Central memory CD8-positive, alpha-beta T cell (primary cell): ENCODE measurements around the gene PPP3CB.

Source experiments
- ATAC-seq: fragments of 150-1000 bp; cut with Tn5 transposase; replicated peaks from 2 replicates; pipeline ENCODE4 v1.10.0; 2022; ENCODE audit warnings: mild to moderate bottlenecking, moderate FRiP score, moderate number of reproducible peaks; ENCODE audit not compliant: poor library complexity, severe bottlenecking; ENCODE audit errors: extremely low read depth
- DNase-seq, 2 donors: peaks; one replicate each; pipeline ENCODE4 v3.0.0; 2021; ENCODE audit warnings: low spot score in 2 of 2
- H3K27ac Mint-ChIP-seq: one replicate; pipeline ENCODE4 v1.8.0; 2022; ENCODE audit warnings: low read depth, mild to moderate bottlenecking, moderate library complexity, mixed read lengths
- H3K27me3 Mint-ChIP-seq: one replicate; pipeline ENCODE4 v1.8.0; 2022; ENCODE audit warnings: mixed read lengths
- H3K36me3 Mint-ChIP-seq: one replicate; pipeline ENCODE4 v1.8.0; 2022; ENCODE audit warnings: mild to moderate bottlenecking, moderate library complexity, mixed read lengths; ENCODE audit not compliant: insufficient read depth
- H3K4me1 Mint-ChIP-seq: one replicate; pipeline ENCODE4 v1.8.0; 2022; ENCODE audit warnings: mixed read lengths
- H3K4me3 Mint-ChIP-seq: one replicate; pipeline ENCODE4 v1.8.0; 2022; ENCODE audit warnings: mild to moderate bottlenecking, moderate library complexity, mixed read lengths
- H3K9me3 Mint-ChIP-seq: one replicate; pipeline ENCODE4 v1.8.0; 2022; ENCODE audit warnings: mixed read lengths

PPP3CB gene

DNA sequence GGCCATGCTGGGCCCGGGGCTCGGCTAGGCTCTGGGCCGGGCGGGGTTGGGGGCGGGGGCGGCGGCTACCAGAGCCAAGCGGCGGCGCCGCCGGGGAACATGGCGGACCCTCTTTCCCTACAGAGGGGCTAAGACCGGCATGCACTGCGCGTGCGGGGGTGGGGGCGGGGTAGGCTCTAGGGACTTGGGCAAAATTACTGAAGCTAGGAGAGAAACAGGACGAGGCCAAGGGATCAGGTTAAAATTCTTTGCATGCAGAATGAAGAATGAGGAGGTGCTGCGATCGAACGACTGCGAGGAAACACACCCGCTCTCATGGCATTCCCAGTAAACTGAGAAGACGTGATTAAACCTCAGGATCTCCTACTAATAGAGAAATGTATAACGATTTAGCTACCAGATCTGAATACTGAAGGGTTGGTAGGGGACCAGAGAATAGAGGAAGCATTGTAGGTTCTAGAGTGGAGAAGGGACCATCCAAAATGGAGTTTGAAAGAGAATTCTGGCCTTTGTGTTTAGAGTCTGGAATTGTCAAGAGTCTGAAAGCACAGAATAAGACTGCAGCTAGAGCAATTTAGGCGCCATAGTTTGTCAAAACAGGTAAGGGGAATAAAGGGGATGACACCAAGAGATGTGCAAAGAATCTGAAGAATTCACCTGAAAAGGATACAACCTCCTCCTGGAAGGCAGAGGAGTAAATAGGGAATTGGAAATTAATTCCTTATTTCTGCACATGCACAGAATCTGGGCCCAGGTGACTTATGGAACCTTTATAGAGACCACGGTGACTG, at the start of gene PPP3CB:
Gene PPP3CB (minus strand): TSS at position 141 of the 791 bp plus-strand sequence. CDS start 135 bp downstream, at position 6.
- ATAC-seq (peak; percentile 85), DNase-seq (peak; percentile 52 to 67)
- Mint-ChIP-seq H3K4me3 (peak within 1 kb of the TSS; percentile 80), H3K27ac (peak within 1 kb of the TSS; percentile 77), H3K9me3 (no peaks in the 10 kb centered on the region), H3K27me3 (no peaks in the 10 kb centered on the region), H3K4me1 (peaks cover 51% of the 10 kb centered on the region), H3K36me3 (peaks cover 5% of the 10 kb centered on the region)

DNA sequence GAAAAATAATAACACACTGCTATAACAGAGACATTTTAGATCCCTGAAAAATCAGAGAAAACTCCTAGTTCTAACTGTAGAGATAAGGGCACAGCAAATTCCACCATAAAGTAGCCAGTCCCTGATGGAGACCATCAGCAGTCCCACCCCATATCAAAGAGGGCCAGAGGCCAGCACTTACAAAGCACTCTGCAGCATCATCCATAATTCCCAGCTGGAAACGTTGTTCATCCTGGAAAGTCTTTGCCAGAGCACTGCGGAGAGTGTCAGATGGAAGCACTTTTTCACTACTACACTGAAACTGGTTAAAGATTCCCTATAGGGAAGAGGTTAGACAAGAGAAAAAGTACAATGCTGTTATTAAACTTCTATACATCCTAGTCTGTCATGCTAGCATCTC, 49.5 kb upstream of the PPP3CB start:
- no peak for DNase-seq
- H3K27me3 Mint-ChIP-seq = no peaks in the 10 kb centered on the region
- no peak overlapping the region for H3K4me3 Mint-ChIP-seq
- H3K27ac Mint-ChIP-seq = no peak overlapping the region
- no peaks in the 10 kb centered on the region for H3K9me3 Mint-ChIP-seq
- peaks cover 1% of the 10 kb centered on the region for H3K36me3 Mint-ChIP-seq
- no peaks in the 10 kb centered on the region for H3K4me1 Mint-ChIP-seq
- ATAC-seq = no peak

DNA sequence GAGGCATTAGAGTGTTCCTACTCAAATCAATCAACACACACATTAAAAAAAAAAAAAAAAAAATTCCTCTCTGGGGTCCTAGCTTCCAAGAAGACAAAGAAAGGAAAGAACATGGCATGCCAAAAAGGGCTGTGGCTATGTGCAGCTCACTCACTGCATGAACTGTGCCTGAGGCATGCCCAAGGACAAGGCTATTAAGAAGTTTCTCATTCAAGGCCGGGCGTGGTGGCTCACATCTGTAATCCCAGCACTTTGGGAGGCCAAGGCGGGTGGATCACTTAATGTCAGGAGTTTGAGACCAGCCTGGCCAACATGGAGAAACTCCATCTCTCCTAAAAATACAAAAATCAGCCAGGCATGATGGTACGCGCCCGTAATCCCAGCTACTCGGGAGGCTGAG, 41.9 kb upstream of the PPP3CB start:
- Mint-ChIP-seq H3K36me3 (peaks cover 8% of the 10 kb centered on the region), H3K27ac (no peak overlapping the region)

DNA sequence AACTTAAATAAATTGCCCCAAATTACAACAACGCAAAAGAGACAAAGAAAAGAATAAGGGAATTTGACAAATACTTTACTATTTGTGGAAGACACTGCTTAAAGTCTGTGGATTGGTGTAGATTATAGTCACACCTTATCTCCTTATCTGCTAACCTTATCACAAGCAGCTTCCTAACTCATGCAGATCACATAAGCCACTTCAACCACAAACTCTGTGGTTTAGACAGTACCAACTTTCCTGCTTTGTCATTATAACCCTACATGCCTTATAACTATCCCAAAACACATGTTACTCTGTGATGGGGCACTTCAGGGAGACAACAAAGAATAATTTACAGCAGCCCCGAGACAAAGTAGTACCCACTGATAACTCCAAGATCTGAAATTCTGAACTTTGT, 41.5 kb upstream of the PPP3CB start:
- Mint-ChIP-seq H3K4me1 (peaks cover 10% of the 10 kb centered on the region), H3K27ac (no peak overlapping the region), H3K27me3 (no peaks in the 10 kb centered on the region), H3K36me3 (peaks cover 8% of the 10 kb centered on the region), H3K9me3 (no peaks in the 10 kb centered on the region), H3K4me3 (no peak overlapping the region)
- ATAC-seq (no peak), DNase-seq (no peak)

More for the DNA sequence above, 41.9 kb upstream of the PPP3CB start:
- ATAC-seq (no peak), DNase-seq (no peak)
- Mint-ChIP-seq H3K9me3 (no peaks in the 10 kb centered on the region), H3K27me3 (no peaks in the 10 kb centered on the region), H3K4me1 (peaks cover 10% of the 10 kb centered on the region), H3K4me3 (no peak overlapping the region)

DNA sequence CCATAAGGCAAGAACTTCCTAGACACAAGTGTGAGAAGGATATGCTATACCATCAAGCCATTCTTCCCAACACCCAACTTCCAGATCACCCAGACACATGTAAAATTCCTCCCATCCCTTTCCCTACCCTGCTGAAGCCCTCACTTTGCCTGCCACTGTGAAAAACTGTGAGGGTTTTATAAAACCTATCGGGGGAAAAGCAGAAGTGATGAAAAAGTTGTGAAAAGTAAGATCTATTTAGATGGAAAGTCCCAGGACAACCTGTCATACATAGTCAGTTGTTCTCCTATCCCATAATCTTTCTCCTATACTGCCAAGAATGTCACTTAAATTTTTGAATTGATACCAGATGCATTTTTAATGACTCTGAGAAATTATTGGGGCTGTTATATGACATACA, 39.0 kb upstream of the PPP3CB start:
- H3K27me3 Mint-ChIP-seq = no peaks in the 10 kb centered on the region
- H3K4me1 Mint-ChIP-seq = peaks cover 10% of the 10 kb centered on the region
- no peak overlapping the region for H3K4me3 Mint-ChIP-seq
- DNase-seq (no peak), ATAC-seq (no peak)
- H3K9me3 Mint-ChIP-seq = no peaks in the 10 kb centered on the region
- H3K36me3 Mint-ChIP-seq = peaks cover 12% of the 10 kb centered on the region
- H3K27ac Mint-ChIP-seq = no peak overlapping the region

DNA sequence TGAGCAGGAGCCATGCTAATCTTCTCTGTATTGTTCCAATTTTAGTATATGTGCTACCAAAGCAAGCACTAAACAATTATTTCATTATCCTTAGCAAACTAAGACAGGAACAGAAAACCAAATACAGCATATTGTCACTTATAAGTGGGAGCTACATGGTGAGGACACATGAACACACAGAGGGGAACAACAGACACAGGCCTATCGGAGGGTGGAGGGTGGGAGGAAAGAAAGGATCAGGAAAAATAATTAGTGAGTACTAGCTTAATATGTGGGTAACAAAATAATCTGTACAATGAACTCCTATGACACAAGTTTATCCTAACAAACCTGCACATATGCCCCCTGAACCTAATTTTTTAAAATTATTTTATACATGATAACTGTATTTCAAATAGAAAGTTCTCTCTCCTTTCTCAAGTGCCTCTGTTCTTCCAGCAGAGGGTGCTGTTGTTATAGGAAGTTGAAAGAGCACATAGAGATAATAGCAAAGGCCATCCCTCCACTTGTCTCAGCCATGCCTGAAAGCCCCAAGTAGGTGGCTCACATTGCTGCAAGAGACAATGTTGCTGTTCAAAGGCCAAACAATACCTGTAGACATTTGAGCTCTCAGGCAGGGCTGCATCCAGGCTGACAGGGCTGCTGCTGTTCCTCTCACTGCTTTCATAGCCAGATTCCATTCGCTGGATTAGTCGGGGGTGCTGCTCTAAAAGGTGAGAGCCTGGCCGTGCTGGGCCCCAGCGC, 33.4 kb upstream of the PPP3CB start:
- Mint-ChIP-seq H3K9me3 (no peaks in the 10 kb centered on the region), H3K27me3 (no peaks in the 10 kb centered on the region), H3K27ac (no peak overlapping the region), H3K4me3 (no peak overlapping the region), H3K36me3 (peaks cover 6% of the 10 kb centered on the region), H3K4me1 (no peaks in the 10 kb centered on the region)
- peak; percentile 56 for ATAC-seq
- DNase-seq = peak in 1 of 2 donors; percentile 32

DNA sequence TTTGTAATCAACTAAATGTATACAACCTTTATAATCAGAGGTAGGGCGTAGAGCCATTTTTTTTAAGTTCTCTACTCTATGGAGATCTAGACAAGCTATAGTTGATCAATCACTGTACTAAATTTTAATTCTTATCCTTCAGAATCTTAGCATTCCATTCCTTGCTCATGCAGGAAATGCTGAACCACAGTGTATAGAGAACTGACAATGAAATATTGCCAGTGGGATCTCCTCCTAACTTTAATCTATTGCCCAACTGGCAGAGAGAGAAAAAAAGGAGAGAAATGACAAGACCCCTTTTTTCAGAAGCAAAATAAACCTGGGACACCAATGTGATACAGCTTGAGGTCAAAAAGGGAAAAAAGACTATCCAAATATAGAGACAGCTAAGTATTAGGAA, 26.4 kb upstream of the PPP3CB start:
- Mint-ChIP-seq H3K36me3 (peaks cover 4% of the 10 kb centered on the region), H3K9me3 (no peaks in the 10 kb centered on the region), H3K27me3 (no peaks in the 10 kb centered on the region), H3K27ac (no peak overlapping the region), H3K4me1 (no peaks in the 10 kb centered on the region), H3K4me3 (no peak overlapping the region)
- DNase-seq = no peak
- ATAC-seq = no peak

DNA sequence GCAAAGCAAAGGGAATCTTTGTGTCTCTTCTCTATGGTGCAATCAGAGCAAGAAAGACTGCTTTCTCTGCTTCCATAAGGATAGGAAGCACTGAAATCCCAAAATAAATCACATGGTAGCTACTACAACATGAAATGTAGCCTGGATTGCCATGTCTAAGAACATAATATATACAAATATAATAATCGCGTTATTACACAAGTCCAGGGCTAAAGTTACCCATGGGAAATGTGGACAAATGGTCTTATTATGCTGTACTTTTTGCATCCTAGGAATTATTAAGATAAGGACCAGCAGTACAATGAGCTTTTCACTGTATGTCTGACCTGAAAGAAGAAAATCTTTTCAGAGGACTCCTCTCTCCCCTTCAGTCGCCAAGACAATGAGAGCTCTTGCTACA, 23.5 kb upstream of the PPP3CB start:
- no peak overlapping the region for H3K27ac Mint-ChIP-seq
- no peak overlapping the region for H3K4me3 Mint-ChIP-seq
- no peak for DNase-seq
- peaks cover 2% of the 10 kb centered on the region for H3K36me3 Mint-ChIP-seq
- no peaks in the 10 kb centered on the region for H3K4me1 Mint-ChIP-seq
- no peak for ATAC-seq
- no peaks in the 10 kb centered on the region for H3K27me3 Mint-ChIP-seq
- H3K9me3 Mint-ChIP-seq = no peaks in the 10 kb centered on the region

DNA sequence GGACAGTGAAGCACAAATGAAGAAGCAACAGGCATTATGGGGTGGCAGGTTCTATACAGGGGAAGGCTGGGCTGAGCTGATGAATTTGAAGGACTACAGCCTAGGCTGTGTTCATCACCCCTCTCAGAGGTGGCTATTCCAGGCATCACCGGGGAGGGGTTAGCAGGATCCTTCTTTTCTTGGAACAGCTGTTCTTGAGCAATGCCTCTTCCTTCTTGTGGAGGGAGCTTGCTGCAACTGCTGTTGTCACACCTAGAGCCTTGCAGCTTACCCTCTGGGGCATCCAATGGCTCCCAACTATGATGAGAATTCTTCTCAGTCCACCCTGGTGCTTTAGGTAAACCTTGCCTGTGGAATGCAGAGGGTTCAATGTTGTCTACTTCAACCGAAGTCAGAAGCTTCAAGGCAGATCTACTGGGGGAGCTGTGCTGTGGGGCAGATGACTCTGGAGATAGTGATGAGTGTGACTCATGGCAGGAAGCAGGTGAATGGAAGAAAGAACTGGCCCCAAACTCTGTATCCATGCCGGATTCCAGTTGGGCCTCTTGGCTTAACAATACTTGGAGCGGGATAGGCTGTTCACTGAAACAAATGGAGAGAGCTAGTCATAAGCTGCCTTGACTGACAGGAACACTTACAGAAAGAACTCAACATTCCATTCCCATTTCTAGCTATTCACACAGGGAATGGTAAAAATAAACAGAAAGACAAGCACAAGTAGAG, 21.5 kb upstream of the PPP3CB start:
- DNase-seq = no peak
- peaks cover 2% of the 10 kb centered on the region for H3K36me3 Mint-ChIP-seq
- ATAC-seq = no peak
- no peaks in the 10 kb centered on the region for H3K27me3 Mint-ChIP-seq
- H3K4me1 Mint-ChIP-seq = no peaks in the 10 kb centered on the region
- no peak overlapping the region for H3K4me3 Mint-ChIP-seq
- H3K9me3 Mint-ChIP-seq = no peaks in the 10 kb centered on the region
- H3K27ac Mint-ChIP-seq = no peak overlapping the region

DNA sequence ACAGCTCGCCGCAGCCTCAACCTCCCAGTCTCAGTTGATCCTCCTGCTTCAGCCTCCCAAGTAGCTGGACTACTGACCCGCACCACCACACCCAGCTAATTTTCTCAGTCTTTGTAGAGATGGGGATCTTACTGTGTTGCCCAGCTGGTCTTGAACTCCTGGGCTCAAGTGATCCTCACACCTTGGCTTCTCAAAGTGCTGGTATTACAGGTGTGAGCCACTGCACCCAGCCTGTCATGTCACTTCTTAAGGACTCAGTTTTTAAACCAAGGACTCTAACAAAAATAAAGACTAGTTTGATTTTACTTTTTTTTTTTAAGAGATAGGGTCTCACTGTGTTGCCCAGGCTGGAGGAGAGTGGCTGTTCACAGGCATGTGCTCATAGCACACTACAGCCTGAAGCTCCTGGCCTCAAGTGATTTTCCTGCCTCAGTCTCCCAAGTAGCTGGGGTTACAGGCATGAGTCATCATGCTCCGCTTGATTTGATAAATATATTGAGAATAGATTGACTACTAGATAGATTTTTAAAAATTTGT, 16.5 kb upstream of the PPP3CB start:
- Mint-ChIP-seq H3K36me3 (peaks cover 3% of the 10 kb centered on the region), H3K9me3 (no peaks in the 10 kb centered on the region), H3K27ac (no peak overlapping the region), H3K4me1 (no peaks in the 10 kb centered on the region), H3K27me3 (no peaks in the 10 kb centered on the region), H3K4me3 (no peak overlapping the region)
- ATAC-seq (no peak), DNase-seq (no peak)

DNA sequence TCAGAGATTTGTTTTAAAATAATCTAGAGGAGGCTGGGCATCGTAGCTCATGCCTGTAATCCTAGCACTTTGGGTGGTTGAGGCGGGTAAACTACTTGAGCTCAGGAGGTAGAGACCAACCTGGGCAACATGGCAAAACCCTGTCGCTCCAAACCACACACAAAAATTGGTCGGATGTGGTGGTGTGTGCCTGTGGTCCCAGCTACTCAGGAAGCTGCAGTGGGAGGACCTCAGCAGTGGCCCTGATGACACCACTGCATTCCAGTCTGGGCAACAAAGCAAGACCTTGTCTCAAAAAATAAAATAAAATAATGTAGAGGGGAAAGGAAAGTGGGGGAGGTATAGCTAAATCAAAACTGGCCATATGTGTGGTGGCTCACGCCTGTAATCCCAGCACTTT, 13.9 kb upstream of the PPP3CB start:
- Mint-ChIP-seq H3K27ac (peak overlapping the region; percentile 68), H3K36me3 (peaks cover 7% of the 10 kb centered on the region), H3K27me3 (no peaks in the 10 kb centered on the region), H3K4me3 (no peak overlapping the region), H3K4me1 (no peaks in the 10 kb centered on the region), H3K9me3 (no peaks in the 10 kb centered on the region)
- ATAC-seq = peak; percentile 40
- DNase-seq = no peak

DNA sequence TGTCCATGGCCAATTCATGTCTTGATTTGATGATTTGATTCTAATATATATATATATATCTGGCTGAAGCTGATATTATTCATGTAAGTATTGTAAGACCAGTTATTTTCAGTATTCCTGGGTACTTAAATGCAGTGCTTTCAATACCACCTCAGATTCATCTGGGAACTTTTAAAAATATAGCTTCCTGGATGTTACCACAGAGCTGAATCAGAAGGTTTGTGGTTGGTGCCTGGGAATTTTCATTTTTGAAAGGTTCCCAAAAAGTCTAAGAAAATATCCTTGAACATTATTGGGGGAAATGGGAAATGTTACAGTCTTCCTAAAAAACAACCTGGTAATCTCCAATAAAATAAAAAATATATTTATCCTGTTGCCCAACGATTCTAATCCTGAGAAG, 10.7 kb upstream of the PPP3CB start:
- H3K4me1 Mint-ChIP-seq = peaks cover 4% of the 10 kb centered on the region
- H3K27me3 Mint-ChIP-seq = no peaks in the 10 kb centered on the region
- peaks cover 12% of the 10 kb centered on the region for H3K36me3 Mint-ChIP-seq
- H3K27ac Mint-ChIP-seq = no peak overlapping the region
- no peak for DNase-seq
- ATAC-seq = no peak
- H3K9me3 Mint-ChIP-seq = no peaks in the 10 kb centered on the region
- no peak overlapping the region for H3K4me3 Mint-ChIP-seq
